HUES6 (cell line): ENCODE data around the gene TERB1.

Experiments used
- H3K27ac ChIP-seq: 2 replicates; pipeline ENCODE4 v1.7.0; 2013; ENCODE audit warnings: low read depth, mild to moderate bottlenecking, low read length, inconsistent platforms
- H3K27me3 ChIP-seq: 2 replicates; pipeline ENCODE4 v1.6.1; 2013; ENCODE audit warnings: low read length; ENCODE audit not compliant: control insufficient read depth, insufficient read depth
- H3K36me3 ChIP-seq: 2 replicates; pipeline ENCODE4 v1.6.1; 2013; ENCODE audit warnings: low read length; ENCODE audit not compliant: control insufficient read depth, insufficient read depth
- H3K4me1 ChIP-seq: 2 replicates; pipeline ENCODE4 v1.6.1; 2013; ENCODE audit warnings: low read length; ENCODE audit not compliant: control insufficient read depth, insufficient read depth
- H3K4me3 ChIP-seq: 2 replicates; pipeline ENCODE4 v1.5.1; 2013; ENCODE audit warnings: low read depth, low read length
- H3K9ac ChIP-seq: one replicate; pipeline ENCODE4 v1.6.1; 2013; ENCODE audit warnings: mild to moderate bottlenecking, low read length
- H3K9me3 ChIP-seq: 2 replicates; pipeline ENCODE4 v1.6.1; 2013; ENCODE audit warnings: low read depth, low read length; ENCODE audit not compliant: control insufficient read depth, insufficient read depth

Gene TERB1

GRCh38 chr16:66720766-66721165, 80.6 kb downstream of the TERB1 start:
- peaks cover 71% of the 10 kb centered on the region for H3K36me3 ChIP-seq
- no peak overlapping the region for H3K9ac ChIP-seq

GRCh38 chr16:66719246-66719645, 82.1 kb downstream of the TERB1 start:
- Histone ChIP-seq H3K27ac (no peak overlapping the region), H3K9ac (no peak overlapping the region), H3K36me3 (peaks cover 56% of the 10 kb centered on the region), H3K4me1 (peaks cover 5% of the 10 kb centered on the region; the same call in 1 of the 2 replicates), H3K4me3 (no peak overlapping the region), H3K9me3 (no peaks in the 10 kb centered on the region), H3K27me3 (no peaks in the 10 kb centered on the region)

More at GRCh38 chr16:66720766-66721165, 80.6 kb downstream of the TERB1 start:
- H3K4me1 ChIP-seq = peaks cover 5% of the 10 kb centered on the region; the same call in 1 of the 2 replicates
- H3K27me3 ChIP-seq = no peaks in the 10 kb centered on the region
- no peak overlapping the region for H3K4me3 ChIP-seq
- no peak overlapping the region for H3K27ac ChIP-seq
- H3K9me3 ChIP-seq = no peaks in the 10 kb centered on the region

- H3K27me3 ChIP-seq = no peaks in the 10 kb centered on the region
- peaks cover 41% of the 10 kb centered on the region for H3K36me3 ChIP-seq
- no peak overlapping the region for H3K9ac ChIP-seq
- no peak overlapping the region for H3K27ac ChIP-seq
- peaks cover 5% of the 10 kb centered on the region; the same call in 1 of the 2 replicates for H3K4me1 ChIP-seq
- no peaks in the 10 kb centered on the region for H3K9me3 ChIP-seq
- no peak overlapping the region for H3K4me3 ChIP-seq
These were observed 83.6 kb downstream of the TERB1 start for GRCh38 chr16:66717776-66718175.

GRCh38 chr16:66717112-66717675, 84.2 kb downstream of the TERB1 start:
- no peak overlapping the region for H3K27ac ChIP-seq
- H3K9me3 ChIP-seq = no peaks in the 10 kb centered on the region
- no peak overlapping the region for H3K9ac ChIP-seq
- H3K36me3 ChIP-seq = peaks cover 35% of the 10 kb centered on the region
- no peak overlapping the region for H3K4me3 ChIP-seq
- H3K4me1 ChIP-seq = peaks cover 5% of the 10 kb centered on the region; the same call in 1 of the 2 replicates
- H3K27me3 ChIP-seq = no peaks in the 10 kb centered on the region

- H3K9ac ChIP-seq = no peak overlapping the region
- H3K27ac ChIP-seq = no peak overlapping the region
- H3K9me3 ChIP-seq = peaks cover 4% of the 10 kb centered on the region; the same call in 1 of the 2 replicates
- peaks cover 18% of the 10 kb centered on the region for H3K36me3 ChIP-seq
- H3K4me3 ChIP-seq = no peak overlapping the region
- peaks cover 5% of the 10 kb centered on the region; the same call in 1 of the 2 replicates for H3K4me1 ChIP-seq
- H3K27me3 ChIP-seq = no peaks in the 10 kb centered on the region
These were observed 86.6 kb downstream of the TERB1 start for GRCh38 chr16:66714654-66715307.

- Histone ChIP-seq H3K4me3 (no peak overlapping the region), H3K9ac (no peak overlapping the region), H3K4me1 (peaks cover 5% of the 10 kb centered on the region; the same call in 1 of the 2 replicates), H3K27ac (no peak overlapping the region), H3K9me3 (peaks cover 4% of the 10 kb centered on the region; the same call in 1 of the 2 replicates), H3K27me3 (no peaks in the 10 kb centered on the region), H3K36me3 (peaks cover 14% of the 10 kb centered on the region)
These were observed 87.3 kb downstream of the TERB1 start for GRCh38 chr16:66714062-66714461.

GRCh38 chr16:66713076-66713475, 88.3 kb downstream of the TERB1 start:
- no peaks in the 10 kb centered on the region for H3K27me3 ChIP-seq
- no peak overlapping the region for H3K9ac ChIP-seq
- no peak overlapping the region for H3K4me3 ChIP-seq
- peaks cover 4% of the 10 kb centered on the region; the same call in 1 of the 2 replicates for H3K9me3 ChIP-seq
- peaks cover 5% of the 10 kb centered on the region; the same call in 1 of the 2 replicates for H3K4me1 ChIP-seq
- H3K36me3 ChIP-seq = peaks cover 9% of the 10 kb centered on the region
- no peak overlapping the region for H3K27ac ChIP-seq

GRCh38 chr16:66712512-66712911, 88.9 kb downstream of the TERB1 start:
- Histone ChIP-seq H3K4me3 (no peak overlapping the region), H3K9me3 (peaks cover 4% of the 10 kb centered on the region; the same call in 1 of the 2 replicates), H3K27ac (no peak overlapping the region), H3K27me3 (no peaks in the 10 kb centered on the region), H3K36me3 (peaks cover 4% of the 10 kb centered on the region; the same call in 1 of the 2 replicates), H3K9ac (no peak overlapping the region), H3K4me1 (no peaks in the 10 kb centered on the region)

GRCh38 chr16:66711581-66711980, 89.8 kb downstream of the TERB1 start:
- no peaks in the 10 kb centered on the region for H3K27me3 ChIP-seq
- no peak overlapping the region for H3K4me3 ChIP-seq
- H3K9me3 ChIP-seq = peaks cover 4% of the 10 kb centered on the region; the same call in 1 of the 2 replicates
- no peak overlapping the region for H3K27ac ChIP-seq
- peaks cover 4% of the 10 kb centered on the region for H3K4me1 ChIP-seq
- H3K36me3 ChIP-seq = no peaks in the 10 kb centered on the region
- no peak overlapping the region for H3K9ac ChIP-seq

- Histone ChIP-seq H3K4me1 (peaks cover 10% of the 10 kb centered on the region), H3K36me3 (no peaks in the 10 kb centered on the region), H3K4me3 (no peak overlapping the region), H3K27me3 (no peaks in the 10 kb centered on the region), H3K9me3 (no peaks in the 10 kb centered on the region), H3K9ac (no peak overlapping the region), H3K27ac (no peak overlapping the region)
These were observed 94.9 kb downstream of the TERB1 start for GRCh38 chr16:66706506-66706880.

- no peak overlapping the region for H3K9ac ChIP-seq
- H3K27ac ChIP-seq = no peak overlapping the region
- H3K36me3 ChIP-seq = no peaks in the 10 kb centered on the region
- H3K4me1 ChIP-seq = peaks cover 10% of the 10 kb centered on the region
- H3K27me3 ChIP-seq = no peaks in the 10 kb centered on the region
- H3K4me3 ChIP-seq = no peak overlapping the region
- no peaks in the 10 kb centered on the region for H3K9me3 ChIP-seq
These were observed 95.4 kb downstream of the TERB1 start for GRCh38 chr16:66705790-66706505.
